Esophagus mucosa (tissue), 1 donor: ENCODE data around the gene PTPRG. TPM values are rescaled to one million over a fixed set of nuclear protein-coding genes. Genes with fewer than 3 reads are reported as not detected.
"Not testable (repeated sequence)": the region's sequence is repeated elsewhere in the genome, so short reads cannot be mapped to it uniquely, and the experiment has no call there.

Experiments used
- ATAC-seq: fragments of 200-7000 bp; cut with Tn5 transposase; one replicate; pipeline ENCODE4 v1.9.1; 2020
- total RNA-seq: library from RNA; stranded (reverse); gene quantifications from one replicate; pipeline ENCODE4 v1.2.4, GENCODE V29; 2023
- donor health status: DM: yes; HTN: yes; CAD: no.

PTPRG gene
- 9.2 TPM for total RNA-seq

DNA sequence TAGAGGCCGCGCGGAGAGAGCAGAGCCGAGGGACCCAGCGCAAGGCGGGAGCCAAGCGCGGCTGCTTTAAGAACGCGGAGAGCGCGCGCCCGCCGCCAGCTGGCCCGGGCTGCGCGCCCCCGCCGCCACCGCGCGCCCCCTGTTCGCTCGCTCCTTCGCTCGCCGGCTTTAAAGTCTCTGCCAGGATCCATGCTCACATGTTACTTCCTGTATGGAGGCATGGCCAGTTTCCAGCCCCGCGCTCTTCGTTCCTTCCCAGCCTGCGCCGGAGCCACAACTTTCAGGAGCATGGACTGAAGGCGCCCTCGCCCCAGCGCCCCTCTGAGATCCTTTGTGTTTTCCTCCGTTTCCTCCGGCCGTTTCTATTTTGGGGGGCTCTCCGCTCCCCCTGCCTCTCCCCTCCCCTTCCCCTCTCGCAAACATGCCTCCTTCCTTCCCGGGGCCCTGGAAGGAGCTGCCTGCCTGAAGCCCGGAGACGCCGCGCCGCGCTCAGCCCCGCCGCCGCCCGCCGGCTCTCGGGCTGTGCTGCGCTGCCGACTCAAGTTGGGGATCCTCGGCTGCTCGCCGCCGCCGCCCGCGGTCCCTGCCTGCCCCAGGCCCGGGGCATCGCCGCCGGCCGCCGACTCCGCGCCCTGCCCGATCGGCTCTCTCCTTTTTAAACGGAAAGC, at the start of gene PTPRG:
Gene PTPRG (plus strand): TSS at position 198 of the 668 bp plus-strand sequence. CDS start 717 bp downstream, outside the sequence.
- peak; percentile 91 for ATAC-seq

DNA sequence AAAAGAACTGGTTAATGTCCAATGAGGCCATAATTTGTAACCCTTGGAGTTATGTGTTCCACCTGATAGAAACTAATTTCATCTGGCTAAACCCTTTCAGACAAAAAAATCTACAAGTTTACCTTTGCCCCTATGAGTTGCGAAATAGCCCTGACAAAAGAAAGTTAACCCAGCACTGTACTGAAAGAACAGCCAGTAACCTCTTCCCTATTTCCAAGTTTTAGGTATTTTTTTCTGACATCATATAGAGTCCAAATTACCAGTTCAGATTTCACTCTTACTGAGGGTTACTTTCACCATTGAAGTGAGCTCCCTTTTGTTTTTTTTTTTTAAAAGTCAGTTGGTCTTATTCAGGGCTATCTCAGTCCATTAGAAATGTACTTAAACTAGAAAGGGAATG, 42.8 kb upstream of the PTPRG start:
- ATAC-seq: no peak

DNA sequence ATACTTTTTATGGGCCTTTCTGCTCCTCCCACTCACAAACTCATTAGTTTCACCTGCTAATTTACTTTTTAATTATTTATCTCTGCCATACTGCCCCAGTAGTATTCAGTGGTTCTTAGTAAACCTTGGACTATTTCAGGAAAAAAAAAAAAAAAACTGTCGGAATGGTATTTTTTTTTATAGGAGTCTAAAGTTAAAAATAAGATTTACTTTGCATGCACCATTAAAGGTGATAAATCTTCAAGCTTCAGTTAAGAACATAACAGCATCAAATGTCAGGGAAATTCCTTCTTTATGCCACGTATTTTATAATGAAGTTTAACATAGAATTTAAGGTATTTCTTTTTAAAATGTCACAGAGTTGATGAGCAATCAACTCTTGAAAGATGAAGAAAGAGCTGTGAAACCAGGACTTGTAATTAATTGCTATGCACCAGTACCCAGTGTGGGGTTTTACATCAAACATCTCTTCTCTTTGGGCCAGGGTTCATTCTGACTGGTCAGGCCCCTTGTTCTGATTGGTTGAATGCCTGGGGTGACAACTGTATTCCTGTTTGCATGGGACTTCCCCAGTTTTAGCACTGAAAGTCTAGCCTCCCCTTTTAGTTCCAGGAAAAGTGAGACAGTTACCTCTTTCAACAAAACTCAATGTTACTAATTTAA, 40.3 kb upstream of the PTPRG start:
- ATAC-seq: no peak

DNA sequence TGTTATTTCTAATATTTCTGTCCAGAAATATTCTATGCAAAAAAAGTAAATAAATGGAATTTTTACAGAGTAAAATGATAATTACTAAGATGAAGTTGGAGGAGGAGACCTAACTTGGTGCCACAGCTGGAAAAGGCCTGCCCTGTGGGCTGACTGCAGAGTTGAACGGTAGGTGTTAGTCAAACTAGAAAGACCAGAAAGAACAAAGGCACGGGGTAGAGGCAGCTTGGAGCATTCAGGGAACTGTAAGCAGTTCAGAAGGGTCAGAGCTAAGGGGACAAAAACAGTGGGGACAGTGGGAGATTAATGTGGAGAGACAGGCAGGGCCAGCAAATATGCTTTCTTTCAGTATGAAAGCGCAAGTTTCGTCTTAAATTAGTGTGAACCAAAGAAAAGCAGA, 39.3 kb upstream of the PTPRG start:
- ATAC-seq: no peak

DNA sequence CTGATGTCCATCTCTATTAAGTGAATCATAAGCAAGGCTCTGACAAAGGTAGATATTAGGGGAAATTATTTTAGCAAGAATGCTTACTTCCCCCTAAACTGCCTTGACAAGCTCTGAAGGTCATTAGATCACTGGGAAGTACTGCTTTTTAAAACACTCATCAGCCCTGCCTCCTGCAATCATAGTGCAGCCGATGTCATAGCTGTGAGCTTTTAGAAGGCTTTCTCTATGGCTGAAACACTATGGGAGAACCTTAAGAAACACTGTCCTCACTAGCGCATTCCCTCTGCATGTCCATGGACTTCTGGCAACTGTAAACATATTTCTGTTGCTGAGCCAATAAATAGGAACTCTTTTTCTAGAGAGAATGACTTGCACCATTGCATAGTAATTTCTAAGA, 38.7 kb upstream of the PTPRG start:
- no peak for ATAC-seq

DNA sequence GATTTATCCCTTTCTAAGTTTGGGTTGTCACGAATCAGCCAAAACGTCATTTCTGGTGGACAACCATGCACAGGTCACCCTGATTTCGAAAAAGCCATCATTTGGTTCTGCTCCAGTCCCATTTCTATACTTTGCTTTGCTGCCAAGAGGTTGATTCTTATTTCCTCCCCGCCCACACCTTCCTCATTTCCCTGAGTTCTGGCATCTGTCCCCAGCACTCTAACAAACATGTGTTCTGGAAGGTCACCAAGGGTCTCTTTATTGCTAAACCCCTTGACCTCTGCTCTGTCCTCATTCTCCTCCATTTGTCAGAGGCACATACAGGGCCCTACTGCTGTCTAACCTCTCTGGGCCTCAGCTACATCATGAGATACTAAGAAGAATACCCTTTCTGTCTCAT, 36.4 kb upstream of the PTPRG start:
- no peak for ATAC-seq

DNA sequence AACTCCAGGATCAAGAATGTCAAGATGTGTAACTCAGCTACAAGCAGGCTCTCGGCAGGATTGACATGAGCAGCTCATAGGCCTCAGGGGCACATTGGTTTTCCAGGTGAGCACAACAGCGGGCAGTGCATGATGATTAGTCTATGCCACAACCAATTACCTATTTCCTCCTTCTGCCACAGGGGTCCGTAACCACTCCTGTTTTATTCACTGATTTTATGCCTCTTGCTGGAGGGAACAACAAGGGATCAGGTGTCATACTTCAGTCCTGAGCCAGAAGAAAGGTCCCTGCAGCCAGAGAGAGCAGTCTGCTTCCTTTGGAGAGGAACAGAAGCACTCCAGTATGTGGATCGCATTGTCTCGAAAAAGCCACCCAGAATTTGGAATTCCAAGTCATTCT, 35.1 kb upstream of the PTPRG start:
- no peak for ATAC-seq

DNA sequence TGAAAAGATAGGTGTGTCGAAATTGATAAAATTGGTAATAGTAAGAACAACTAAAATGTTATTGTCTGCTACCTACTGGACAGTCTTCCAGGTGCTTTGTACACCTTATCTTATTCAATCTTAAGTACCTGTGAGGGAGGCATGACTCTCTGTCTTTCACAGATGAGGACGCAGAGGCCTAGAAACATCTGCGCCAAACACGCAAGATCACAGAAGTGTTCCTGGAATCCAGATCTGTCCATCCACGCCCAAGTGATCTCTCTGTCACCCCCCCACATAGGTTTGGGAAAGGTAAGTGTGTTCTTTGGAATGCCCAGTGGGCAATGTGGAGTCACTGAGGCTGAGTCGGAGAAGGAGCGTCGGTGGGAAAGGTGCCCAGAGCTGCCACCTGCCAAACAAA, 34.4 kb upstream of the PTPRG start:
- no peak for ATAC-seq

DNA sequence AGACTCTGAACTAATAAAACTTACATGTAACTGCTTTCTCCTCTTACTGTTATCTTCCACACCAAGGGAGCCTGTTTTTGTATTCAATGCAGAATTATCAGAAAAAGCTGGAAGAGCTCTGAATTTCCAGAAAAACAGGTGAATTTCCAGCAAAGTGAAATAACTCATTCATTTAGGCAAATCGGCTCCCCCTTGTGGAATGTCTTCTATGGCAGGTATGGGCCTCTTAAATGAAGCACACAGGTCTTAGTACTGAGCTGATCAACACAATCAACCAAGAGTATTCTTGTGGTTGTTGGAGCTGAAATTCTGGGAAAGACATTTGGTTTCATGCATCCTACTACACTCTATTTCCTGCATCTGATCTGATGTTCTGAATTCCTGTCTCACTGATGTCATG, 31.0 kb upstream of the PTPRG start:
- ATAC-seq: no peak

DNA sequence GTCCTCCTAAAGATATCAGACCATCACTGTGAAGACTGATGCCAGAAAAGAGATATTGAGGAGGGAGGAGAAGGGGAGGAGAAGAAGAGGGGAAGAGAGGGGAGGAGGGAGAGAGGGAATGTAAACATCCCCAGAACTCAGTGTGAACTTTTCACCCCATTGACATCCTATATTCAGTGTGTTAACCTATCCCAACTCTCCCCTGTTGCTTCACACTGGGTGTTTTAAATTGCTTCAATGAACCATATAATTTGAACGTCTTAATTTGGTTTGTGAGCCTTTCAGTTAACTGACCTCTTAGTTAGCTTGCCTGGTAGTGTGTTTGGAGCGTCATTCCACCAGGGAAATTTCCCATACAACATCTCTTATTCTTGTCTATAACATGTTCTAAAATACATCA, 29.8 kb upstream of the PTPRG start:
- no peak for ATAC-seq

DNA sequence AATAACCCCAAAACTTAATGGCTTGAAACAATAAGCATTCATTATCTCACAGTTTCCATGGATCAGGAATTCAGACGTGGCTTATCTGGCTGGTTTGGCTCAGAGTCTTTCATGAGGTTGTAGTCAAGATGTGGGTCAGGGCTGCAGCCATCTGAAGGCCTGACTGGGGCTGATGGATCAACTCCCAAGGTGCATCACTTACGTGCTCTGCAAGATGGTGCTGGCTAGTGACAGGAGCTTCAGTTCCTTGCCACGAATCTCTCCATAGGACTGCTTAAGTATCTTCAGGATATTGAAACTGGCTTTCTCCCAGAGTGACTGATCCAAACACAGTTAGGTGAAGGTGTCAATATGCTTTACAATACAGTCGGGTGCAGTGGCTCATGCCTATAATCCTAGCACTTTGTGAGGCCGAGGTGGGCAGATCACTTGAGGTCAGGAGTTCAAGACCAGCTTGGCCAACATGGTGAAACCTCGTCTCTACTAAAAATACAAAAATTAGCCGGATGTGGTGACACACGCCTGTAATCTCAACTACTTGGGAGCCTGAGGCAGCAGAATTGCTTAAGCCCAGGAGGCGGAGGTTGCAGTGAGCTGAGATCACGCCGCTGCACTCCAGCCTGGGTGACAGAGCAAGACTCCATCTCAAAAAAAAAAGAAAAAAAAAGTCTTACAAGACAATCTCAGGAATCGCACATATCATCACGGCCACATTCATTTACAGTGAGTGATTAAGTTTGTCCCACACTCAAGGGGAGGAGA, 28.5 kb upstream of the PTPRG start:
- no peak for ATAC-seq

DNA sequence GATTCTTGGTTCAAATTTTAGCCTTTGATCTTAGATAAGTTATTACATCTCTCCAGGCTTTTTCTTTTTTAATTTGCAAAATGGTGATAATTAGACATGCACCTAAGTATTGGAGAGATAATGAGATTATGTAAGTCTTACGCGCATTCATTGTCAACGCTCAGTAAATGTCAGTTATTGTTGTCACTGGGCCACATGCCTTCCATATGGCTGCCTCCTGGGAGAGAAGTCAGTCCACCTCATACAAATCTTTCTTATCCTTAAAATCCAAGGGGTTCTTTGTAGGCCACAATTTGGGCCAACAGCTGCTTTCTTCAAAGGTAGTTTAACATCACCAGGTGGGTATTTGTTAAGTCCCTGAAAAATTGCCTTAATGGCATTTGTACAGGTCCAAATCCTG, 25.5 kb upstream of the PTPRG start:
- no peak for ATAC-seq

DNA sequence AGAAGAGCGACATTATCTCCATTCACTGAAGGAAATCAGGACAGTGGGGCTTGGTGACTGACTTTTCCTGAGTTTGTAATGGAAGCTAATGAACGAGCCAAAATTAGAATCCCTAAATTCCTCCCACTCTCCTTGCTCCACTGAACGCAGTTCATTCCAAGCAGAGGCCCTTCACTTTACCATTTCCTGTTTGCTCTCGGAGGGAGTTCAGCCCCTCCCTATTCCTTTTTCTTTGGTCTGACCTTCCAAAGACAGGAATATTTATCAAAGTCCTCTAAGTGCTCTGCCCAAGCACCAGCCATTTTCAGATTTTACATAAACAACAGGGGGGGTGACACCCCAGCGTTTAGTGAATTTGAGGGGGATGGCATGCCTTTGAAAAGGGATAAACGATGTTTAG, 24.0 kb upstream of the PTPRG start:
- no peak for ATAC-seq

DNA sequence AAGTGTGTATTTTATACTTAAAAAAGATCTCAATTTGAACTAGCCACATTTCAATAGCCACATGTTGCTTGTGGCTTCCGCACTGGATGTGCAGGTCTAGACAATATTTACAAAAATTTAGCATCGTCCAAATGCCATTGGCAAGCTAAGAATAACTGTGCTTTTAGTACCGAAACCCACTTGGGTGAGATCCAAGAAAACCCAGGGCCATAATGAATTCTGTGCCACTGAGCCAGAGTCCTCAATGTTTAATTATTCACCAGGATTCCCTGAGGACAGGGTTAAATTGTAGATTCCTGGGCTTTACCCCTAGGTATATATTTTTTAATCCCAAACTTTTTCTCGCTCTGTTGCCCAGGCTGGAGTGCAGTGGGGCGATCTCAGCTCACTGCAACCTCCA, 22.9 kb upstream of the PTPRG start:
- ATAC-seq: no peak

DNA sequence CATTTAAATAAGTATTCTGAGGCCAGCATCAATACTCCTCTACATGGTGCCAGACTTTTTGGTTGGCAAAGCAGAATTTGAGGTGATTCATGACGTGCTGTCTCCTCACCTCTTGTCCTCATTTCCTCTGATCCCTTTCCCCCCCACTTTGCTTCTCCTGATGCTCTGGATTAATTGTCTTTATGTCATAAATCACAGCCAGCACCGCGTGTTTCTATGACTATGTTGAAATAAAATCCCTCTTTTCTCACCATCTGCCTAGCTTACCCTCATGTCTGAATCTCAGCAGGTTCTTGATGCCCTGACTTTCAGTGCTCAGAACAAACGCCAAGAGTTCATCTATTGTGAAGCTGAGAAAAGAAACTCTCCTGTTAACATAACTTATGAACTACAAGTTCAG, 19.7 kb upstream of the PTPRG start:
- no peak for ATAC-seq

DNA sequence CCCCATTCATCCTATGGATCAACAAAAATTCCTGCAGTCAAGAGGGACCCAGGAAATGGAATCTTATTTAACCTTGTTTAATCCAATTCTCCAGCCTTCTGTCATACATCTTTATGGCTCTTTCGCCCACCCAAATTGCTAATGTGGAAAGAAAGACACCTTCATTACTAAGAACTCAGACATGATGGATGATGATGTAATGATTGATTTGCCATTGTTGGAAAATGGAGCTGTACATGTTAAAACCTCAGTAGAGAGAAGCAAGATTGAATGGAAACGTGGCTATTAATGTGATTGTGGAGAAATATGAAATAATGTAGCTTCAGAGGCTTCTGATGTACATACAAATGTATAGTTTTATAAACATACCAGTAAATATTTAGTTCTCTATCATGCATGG, 15.7 kb upstream of the PTPRG start:
- no peak for ATAC-seq

DNA sequence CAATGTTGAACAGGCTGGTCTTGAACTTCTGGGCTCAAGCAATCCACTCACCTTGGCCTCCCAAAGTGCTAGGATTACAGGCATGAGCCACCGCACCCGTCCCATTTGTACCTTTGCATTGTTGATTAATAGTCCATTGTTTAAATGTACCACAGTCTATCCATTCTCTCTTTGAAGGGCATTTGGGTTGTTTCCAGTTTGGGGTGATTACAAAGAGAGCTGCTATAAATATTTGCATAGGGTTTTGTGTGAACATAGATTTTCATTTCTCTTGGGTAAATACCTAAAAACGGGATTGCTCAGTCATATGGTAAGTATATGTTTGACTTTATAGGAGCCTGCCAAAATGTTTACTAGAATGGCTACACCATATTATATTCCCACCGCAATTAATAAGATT, 13.7 kb upstream of the PTPRG start:
- peak; percentile 67 for ATAC-seq

DNA sequence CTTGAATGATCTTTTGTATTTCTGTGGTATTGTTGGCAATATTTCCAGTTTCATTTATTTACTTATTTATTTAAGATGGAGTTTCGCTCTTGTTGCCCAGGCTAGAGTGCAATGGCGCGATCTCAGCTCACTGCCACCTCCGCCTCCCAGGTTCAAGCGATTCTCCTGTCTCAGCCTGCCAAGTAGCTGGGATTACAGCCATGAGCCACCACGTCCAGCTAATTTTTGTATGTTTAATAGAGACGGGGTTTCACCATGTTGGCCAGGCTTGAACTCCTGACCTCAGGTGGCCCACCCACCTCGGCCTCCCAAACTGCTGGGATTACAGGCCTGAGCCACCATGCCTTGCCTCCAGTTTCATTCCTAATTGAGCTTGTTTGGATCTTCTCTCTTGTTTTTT, 8.7 kb upstream of the PTPRG start:
- ATAC-seq: not testable (repeated sequence)

DNA sequence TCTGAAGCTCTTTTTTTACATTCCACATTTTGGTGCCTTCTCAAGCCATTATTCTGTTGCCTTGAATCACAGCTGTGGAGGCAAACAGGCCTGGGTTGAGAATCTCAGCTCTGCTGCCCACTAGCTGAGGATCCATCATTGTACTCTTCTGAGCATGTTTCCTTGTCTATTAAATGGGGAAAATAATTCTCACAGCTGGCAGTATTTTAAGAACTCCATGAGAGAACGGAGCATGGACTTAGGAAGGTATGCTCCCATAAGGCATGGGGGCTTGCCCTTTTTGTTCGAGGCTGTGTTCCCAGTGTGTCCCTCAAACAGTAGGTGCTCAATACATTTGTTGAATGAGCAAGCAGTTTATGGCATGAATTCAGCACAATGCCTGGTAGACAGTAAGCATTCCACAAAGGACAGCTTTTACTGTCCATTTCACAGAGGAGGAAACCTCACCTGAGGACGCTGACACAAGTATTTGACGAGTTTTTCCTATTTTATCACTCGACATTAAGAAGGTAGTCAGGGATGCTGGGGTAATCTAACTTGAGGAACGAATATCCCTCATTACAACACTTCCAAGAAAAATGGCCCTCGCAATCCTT, 2.1 kb upstream of the PTPRG start:
- no peak for ATAC-seq

DNA sequence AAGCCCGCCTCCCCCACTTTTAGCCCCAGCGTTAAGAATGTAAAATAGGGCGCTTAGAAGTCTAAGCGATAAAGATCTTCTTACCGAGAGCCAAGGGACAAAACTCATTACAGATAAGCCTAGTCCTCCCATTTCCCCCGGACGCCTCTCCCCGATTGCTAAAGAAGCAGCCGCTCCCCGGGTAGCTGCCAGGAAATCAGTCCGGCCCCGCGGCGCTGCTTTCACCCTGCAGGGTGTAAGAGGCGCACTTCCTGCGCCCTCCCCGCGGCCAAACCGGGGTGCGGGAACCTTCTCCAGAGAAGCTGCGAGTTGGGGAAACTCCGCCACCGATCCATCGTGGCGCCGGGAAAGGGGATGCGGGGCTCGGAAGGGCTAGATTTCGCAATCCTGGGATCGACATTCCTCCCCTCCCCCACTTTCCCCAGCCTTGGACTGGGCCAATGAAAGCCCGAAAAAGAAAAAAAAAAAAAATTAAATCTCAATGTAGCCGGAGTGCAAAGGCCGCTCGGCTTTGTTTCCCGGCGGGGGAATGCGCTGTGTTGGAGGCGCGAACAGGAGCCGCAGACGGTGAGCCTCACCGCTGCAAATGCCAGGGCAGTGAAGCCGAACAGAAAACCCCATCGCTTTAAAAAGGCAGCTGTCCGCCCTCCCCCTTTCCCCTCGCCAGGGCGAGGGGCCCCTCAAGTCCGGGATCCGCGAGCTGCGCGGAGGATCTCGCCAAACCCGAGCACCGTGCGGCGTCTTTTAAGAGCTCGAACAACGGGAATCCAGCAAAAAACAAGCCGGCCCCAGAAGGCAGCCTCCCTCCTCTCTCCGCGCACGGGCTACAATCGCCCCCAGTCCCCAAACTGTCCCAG, 626 bp upstream of the PTPRG start:
- peak; percentile 17 for ATAC-seq

DNA sequence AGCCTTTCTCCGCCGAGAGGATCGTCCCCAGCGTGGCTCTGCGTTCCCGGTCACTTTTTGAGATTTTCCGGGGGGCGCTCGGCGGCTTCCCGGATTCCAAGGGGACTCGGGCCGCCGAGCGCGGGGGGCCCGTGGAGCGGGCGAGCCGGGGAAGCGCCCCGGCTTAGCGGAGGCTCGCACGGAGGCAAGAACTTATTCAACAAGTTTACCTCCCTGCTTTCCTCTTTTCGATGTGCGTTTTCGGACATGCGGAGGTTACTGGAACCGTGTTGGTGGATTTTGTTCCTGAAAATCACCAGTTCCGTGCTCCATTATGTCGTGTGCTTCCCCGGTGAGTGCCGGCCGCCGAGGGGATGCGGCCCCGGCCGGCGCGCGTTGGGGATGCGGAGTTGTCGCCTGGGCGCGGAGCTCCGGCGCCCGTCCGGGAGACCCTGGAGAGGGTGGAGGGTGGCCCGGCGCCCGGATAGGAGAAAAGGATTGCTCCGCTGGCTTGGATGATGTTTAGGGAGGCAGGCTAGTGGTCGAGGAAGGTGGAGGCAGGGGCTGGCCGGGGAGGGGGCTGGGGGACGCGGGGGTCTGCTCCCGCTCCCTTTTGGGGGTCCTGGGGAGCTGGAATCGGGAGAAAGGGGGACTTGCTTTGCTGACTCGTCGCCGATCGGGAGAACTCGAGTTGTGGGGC, 810 bp downstream of the PTPRG start:
- ATAC-seq: no peak

DNA sequence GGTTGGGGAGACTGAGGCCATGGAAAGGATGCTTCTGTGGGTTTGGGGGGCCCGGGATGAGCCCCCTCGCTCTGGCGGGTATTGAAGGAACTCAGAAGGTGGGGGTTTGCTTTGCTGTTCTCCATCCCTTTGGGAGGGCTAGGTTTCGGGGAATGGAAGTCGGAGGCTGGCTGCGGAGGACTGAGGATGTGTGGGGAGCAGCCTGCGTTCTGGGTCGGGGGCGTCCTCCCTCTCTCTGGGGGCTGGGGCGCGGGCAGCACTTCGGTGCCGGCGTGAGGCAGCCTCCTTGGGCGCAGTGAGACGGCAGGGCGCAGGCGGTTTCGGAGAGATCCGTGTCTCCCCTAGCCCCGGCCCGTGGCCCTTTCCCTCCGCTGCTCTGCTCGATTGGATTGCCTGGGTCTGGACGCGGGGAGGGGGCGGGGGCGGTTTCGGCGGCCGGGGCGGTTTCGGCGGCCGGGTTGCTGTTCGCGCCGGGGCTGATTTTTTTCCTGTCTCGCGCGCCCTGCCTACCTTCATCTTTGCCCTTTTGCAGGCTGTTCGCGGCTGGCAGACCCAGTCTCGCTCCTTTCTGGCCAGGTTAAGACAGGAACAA, 1.4 kb downstream of the PTPRG start:
- no peak for ATAC-seq
